Superior temporal gyrus (tissue), 1 donor: Measurements from ENCODE around the gene GALNT18.

Experiments used
- DNase-seq: peaks from one replicate; pipeline ENCODE4 v3.0.0-alpha.2; 2016; ENCODE audit errors: extremely low spot score

Gene GALNT18

DNA sequence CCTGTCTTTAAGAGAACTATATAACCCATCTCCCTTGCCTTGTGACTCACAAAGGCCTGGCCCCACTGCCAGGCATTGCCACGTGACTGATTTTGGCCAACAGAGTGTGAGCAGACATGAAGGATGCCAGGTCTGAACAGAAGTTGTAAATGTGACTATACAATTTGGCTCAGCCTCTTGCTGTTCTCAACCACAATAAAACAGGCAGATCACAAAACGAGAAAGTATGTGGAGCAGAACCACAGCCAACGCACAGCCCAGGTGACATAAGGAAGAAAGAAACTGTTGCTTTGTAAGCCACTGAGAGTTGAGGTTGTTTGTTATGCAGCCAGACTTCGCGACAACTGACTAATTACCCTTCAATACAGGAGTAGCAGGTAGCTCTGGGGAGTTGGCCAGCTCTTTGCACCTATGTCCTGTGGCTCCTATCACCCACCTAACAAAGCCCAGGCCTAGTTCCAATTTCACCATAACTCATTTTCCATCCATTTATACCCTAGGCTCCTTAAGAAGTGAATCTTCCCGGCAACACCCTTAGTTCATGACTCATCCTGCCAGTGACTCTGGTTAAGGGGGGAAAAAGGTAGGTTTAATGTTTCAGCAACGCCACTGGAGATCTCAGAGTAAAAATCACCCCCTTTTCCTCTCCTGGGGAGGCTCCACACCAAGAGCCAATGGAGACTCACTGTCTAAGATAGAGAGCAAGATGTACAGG lies 53.7 kb downstream of the GALNT18 start:
- DNase-seq: peak; percentile 60

DNA sequence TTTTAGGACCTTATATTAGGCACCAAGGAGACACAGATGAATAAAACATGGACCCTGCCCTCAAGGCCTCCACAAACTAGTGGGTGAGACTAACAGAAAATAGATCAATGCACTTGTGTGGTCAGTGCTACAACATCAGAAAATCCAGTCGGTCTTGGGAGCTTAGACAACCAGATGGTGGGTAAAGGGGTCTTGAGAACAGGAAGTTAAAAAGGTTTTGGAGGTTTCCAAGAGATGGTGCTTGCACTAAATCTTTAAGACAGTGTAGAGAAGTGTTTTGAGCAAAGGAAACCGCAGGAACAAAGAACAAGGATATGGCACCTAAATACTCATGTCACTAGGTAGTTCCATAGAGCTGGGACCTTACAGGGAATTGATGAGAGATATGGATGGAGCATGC lies 56.2 kb downstream of the GALNT18 start:
- no peak for DNase-seq

DNA sequence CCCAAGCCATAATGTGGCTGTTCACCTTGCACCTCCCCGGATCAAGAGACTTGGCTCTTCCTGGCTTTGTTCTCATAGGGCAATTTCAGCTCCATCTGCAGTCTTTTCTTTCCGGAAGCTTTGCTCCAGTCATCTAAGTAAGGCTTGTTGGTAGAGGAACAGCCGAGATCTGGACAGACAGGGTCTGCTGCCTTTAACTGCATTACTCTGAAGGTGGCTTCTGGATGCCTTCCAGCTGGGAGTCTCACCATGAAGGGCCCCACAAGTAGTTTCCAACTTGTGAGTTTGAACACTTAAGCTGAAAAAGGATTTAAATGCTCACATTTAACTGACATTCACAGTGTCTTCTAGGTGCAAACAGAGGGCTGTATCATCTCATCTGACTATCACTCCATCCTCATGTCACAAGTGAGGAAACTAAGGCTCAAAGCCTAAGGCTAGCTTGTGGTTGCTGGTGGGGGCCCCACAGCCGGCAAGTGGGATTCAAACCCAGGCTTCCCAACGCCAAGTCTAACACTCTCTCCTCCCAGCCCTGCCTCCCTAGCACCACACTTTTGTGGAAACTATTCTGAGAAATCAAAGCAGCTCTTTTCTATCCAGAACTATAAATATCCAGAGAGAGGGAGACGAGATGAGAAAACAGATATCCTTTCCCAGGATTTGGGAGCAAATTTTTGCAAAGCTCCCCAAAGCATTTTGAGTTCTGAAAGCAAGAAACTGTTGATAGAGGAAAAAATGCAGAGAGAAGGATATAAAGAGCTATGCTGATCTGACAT lies 58.4 kb downstream of the GALNT18 start:
- peak; percentile 61 for DNase-seq

GRCh38 chr11:11561991-11562390 lies 59.8 kb downstream of the GALNT18 start:
- DNase-seq: no peak

GRCh38 chr11:11558826-11559225 lies 63.0 kb downstream of the GALNT18 start:
- DNase-seq: no peak

- DNase-seq: no peak
Measured at GRCh38 chr11:11558396-11558795, 63.4 kb downstream of the GALNT18 start.

GRCh38 chr11:11555208-11555607 lies 66.6 kb downstream of the GALNT18 start:
- no peak for DNase-seq

GRCh38 chr11:11553573-11553972 lies 68.2 kb downstream of the GALNT18 start:
- no peak for DNase-seq

DNA sequence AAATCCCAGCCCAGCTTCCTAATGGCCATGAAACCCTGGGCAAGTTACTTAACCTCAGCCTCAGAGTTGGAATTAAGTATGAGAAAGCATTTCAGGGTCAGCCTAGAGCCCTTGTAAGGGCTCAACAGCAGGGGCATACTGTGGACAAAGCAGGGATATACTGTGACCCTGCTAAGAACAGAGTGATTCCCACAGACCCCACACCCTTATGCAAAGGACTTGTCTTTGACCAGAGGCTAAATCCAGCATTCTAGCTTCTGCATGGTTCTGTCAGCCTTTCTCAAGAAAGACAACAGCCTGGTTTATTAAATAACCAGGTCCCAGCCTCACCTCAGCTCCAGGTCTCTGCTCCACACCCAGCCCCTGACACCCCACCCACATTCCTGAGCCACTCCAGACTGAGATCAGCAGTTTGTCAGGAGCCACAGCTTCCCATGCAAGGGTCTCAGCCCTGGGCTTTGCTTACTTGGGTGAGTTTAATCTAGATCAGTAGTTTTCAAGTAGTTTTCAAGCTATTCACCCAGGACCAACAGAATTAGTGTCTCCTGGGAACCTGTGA lies 69.2 kb downstream of the GALNT18 start:
- DNase-seq: no peak

- no peak for DNase-seq
Measured at GRCh38 chr11:11550534-11550933, 71.3 kb downstream of the GALNT18 start.

DNA sequence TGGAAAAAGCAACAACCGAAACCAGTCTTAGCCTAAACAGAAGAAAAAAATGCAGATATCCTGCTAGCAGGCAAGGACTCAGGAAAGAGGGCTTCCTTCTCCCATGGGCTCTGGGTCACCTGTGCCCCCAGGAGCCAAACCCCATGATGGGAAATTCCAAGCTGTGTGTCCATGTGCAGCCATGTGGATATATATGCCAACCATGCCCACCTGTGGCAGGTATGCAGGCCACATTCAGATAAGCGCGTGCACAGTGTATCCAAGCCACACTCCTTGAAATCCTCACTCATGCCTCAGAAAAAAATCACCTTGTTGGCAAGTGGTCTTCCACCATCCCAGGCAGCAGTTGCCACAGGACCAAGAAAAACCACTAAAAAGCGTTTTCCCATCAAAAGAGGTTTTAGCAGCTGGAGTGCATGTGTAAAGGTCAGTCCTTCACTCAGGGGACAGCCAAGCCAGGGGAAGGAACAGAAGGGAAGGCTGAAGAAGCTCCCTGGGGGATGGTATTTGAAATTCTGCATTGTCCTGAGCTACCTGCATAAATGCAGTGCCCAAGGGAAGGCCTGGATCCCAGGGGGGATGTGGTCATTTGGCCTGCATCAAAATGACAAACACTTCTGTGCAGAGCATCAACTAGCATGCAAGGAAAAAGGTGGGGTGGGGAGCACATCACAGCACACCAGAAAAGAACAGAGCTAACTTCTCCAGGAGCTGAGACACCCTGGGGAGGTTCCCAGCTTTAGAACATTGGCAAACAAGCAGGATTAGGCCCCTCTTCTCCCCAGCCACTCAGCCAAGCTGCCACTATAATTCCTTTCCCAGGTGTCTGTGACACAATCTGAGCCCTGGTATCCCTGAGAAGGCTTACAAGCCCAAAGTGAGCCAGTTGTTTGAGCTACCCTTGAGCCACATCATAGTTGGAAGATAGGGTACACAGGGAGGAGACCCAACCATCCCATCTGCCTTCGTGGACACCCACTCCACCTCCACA lies 76.2 kb downstream of the GALNT18 start:
- DNase-seq: no peak

DNA sequence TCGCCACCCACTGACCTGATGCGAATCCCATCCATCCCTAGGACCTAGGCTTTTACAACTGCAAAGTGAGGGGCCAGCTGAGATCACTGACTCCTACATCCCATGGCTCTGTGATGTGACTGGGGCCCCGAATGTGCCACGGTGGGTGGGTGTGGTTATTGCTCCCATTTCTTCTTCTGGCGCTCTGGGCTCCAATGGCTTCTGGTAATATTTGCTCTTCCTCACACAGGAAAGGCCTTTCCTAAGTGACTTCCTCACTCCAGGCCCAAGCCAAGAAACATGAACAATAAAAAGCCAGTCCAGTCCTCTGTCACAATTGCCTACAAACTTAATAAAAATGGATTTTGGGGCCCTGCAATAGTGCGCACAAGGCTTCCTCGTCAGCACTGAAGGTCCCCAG lies 78.1 kb downstream of the GALNT18 start:
- no peak for DNase-seq

GRCh38 chr11:11540157-11540556 lies 81.6 kb downstream of the GALNT18 start:
- DNase-seq: no peak

DNA sequence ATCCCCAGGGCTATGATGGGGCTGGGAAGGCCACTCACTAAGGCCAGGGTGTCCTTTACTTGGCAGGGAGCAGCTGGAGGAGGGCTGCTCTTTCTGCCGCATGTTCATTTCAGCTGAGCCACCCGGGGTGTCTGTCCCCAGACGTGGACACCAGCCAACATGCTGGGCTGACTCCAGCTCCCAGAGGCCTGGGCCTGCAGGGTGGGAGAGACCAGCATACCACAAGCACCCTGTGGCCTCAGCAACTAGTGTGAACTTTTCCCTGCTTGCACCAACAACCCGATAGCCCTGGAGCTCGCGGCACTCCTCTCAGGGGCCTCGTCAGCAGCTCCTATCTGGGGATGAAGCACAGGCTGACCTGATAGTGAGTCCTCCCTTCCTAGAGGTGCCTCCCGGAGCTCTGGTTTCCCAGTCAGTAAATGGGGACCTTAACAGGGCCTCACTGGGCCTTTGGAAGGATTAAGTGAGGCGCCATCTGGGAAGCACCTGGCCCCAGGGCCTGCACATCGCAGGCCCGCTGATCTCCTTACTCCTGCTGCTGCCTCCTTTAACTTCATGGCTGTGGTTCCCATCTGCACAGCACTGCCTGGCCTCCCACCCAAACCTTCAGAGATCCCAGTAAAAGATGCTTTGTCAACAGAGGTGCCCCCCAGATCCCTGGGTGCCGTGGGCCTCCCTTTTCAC lies 83.4 kb downstream of the GALNT18 start:
- peak; percentile 15 for DNase-seq

- DNase-seq: no peak
Measured at GRCh38 chr11:11537871-11538270, 83.9 kb downstream of the GALNT18 start.

GRCh38 chr11:11537372-11537771 lies 84.4 kb downstream of the GALNT18 start:
- peak; percentile 15 for DNase-seq

GRCh38 chr11:11536650-11537049 lies 85.2 kb downstream of the GALNT18 start:
- DNase-seq: no peak

- DNase-seq: no peak
Measured at GRCh38 chr11:11535611-11536010, 86.2 kb downstream of the GALNT18 start.

DNA sequence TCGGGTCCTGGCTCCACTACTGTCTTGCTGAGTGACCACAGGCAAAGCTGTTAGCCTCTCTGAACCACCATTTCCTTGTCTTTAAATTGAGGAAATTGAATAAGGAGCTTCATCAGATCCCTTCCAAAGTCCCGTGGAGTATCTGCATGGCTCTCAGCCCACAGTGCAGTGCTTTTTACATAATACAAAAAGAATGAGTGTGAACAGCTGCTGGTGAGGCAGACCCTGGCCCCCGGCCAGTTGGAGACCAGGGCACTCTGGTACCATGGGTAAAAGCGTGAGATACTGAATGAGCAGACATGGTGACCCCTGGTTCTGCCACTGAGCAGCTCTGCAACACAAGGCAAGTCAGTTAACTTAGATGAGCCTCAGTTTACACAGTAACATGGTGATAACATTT lies 86.8 kb downstream of the GALNT18 start:
- DNase-seq: peak; percentile 50

DNA sequence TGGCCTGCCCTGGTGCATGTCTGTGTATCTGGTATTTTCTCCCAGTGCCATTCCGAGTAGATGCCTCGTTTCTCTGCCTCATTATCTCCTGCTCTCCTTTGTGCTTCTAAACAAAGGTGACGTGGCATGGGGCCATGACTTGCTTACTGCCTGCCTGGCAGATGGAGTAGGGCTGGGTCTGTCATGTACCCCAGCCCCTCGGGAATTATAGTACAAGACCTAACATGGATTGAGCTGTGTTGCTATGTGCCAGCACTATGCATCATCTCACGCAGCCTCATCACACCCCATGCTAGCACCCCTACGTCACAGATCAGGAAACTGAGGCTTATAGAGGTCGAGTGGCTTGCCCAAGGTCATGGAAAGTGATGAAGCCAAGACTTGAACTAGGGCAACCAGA lies 88.1 kb downstream of the GALNT18 start:
- no peak for DNase-seq

GRCh38 chr11:11533057-11533456 lies 88.7 kb downstream of the GALNT18 start:
- DNase-seq: no peak
